Measurements from ENCODE around the gene GRIN2B.

DNA sequence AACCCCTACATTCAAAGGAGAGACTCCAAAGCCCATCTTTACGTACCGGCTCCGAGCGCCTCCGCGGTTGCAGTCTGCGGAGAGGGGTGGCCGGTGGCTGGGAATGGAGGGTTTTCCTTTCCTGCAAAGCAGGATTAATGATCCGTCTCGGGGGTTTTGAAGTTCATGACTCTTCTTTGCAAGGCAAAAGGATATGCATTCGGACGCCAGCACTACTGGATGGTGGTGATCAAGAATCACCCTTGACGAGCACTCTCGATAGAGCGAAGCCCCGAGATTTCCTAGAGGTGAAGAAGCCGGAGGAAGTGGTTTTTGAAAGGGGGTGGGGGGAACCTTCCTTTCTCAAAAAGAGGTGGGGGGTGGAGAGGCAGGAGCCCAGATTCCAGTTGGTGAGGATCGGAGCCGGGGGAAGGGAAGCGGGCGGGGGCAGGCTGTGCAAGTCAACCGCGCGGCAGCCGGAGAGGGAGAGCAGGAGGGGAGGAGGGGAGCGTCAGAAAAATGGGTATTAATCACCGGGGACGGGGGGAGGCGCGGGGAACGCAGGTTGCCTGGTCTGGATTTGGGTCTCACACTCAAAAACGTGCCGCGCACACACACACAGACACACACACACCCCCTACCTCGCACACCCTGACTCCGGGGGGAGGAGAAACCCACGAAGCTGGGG is at the start of gene GRIN2B:
- TF ChIP-seq, protein P1, sequence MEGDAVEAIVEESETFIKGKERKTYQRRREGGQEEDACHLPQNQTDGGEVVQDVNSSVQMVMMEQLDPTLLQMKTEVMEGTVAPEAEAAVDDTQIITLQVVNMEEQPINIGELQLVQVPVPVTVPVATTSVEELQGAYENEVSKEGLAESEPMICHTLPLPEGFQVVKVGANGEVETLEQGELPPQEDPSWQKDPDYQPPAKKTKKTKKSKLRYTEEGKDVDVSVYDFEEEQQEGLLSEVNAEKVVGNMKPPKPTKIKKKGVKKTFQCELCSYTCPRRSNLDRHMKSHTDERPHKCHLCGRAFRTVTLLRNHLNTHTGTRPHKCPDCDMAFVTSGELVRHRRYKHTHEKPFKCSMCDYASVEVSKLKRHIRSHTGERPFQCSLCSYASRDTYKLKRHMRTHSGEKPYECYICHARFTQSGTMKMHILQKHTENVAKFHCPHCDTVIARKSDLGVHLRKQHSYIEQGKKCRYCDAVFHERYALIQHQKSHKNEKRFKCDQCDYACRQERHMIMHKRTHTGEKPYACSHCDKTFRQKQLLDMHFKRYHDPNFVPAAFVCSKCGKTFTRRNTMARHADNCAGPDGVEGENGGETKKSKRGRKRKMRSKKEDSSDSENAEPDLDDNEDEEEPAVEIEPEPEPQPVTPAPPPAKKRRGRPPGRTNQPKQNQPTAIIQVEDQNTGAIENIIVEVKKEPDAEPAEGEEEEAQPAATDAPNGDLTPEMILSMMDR (IDR thresholded peaks at IDR 0.05), result no peak
- TF ChIP-seq, protein P2, sequence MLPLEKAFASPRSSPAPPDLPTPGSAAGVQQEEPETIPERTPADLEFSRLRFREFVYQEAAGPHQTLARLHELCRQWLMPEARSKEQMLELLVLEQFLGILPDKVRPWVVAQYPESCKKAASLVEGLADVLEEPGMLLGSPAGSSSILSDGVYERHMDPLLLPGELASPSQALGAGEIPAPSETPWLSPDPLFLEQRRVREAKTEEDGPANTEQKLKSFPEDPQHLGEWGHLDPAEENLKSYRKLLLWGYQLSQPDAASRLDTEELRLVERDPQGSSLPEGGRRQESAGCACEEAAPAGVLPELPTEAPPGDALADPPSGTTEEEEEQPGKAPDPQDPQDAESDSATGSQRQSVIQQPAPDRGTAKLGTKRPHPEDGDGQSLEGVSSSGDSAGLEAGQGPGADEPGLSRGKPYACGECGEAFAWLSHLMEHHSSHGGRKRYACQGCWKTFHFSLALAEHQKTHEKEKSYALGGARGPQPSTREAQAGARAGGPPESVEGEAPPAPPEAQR (CRISPR knock-in tag; IDR thresholded peaks at IDR 0.05), result no peak
- no peak for TF ChIP-seq ESRRA (CRISPR knock-in tag; IDR thresholded peaks at IDR 0.05; ENCODE audit: borderline replicate concordance)
- TF ChIP-seq GABPB1 (CRISPR knock-in tag; IDR thresholded peaks at IDR 0.05), result no peak
- no peak for TF ChIP-seq NR2C2 (CRISPR knock-in tag; IDR thresholded peaks at IDR 0.05)
- TF ChIP-seq, protein P3, sequence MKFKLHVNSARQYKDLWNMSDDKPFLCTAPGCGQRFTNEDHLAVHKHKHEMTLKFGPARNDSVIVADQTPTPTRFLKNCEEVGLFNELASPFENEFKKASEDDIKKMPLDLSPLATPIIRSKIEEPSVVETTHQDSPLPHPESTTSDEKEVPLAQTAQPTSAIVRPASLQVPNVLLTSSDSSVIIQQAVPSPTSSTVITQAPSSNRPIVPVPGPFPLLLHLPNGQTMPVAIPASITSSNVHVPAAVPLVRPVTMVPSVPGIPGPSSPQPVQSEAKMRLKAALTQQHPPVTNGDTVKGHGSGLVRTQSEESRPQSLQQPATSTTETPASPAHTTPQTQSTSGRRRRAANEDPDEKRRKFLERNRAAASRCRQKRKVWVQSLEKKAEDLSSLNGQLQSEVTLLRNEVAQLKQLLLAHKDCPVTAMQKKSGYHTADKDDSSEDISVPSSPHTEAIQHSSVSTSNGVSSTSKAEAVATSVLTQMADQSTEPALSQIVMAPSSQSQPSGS (CRISPR knock-in tag; IDR thresholded peaks at IDR 0.05; ENCODE audit: borderline replicate concordance, low read depth), result no peak
- TF ChIP-seq, protein P4, sequence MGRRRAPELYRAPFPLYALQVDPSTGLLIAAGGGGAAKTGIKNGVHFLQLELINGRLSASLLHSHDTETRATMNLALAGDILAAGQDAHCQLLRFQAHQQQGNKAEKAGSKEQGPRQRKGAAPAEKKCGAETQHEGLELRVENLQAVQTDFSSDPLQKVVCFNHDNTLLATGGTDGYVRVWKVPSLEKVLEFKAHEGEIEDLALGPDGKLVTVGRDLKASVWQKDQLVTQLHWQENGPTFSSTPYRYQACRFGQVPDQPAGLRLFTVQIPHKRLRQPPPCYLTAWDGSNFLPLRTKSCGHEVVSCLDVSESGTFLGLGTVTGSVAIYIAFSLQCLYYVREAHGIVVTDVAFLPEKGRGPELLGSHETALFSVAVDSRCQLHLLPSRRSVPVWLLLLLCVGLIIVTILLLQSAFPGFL (CRISPR knock-in tag; IDR thresholded peaks at IDR 0.05; ENCODE audit: borderline replicate concordance), result no peak
- TF ChIP-seq, protein P5, sequence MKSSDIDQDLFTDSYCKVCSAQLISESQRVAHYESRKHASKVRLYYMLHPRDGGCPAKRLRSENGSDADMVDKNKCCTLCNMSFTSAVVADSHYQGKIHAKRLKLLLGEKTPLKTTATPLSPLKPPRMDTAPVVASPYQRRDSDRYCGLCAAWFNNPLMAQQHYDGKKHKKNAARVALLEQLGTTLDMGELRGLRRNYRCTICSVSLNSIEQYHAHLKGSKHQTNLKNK (CRISPR knock-in tag; IDR thresholded peaks at IDR 0.05), result no peak
- TF ChIP-seq, protein P6, sequence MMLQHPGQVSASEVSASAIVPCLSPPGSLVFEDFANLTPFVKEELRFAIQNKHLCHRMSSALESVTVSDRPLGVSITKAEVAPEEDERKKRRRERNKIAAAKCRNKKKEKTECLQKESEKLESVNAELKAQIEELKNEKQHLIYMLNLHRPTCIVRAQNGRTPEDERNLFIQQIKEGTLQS (CRISPR knock-in tag; conservative IDR thresholded peaks at IDR 0.05), result no peak
- no peak for TF ChIP-seq PRRX2 (CRISPR knock-in tag; IDR thresholded peaks at IDR 0.05)
- TF ChIP-seq, protein P7, sequence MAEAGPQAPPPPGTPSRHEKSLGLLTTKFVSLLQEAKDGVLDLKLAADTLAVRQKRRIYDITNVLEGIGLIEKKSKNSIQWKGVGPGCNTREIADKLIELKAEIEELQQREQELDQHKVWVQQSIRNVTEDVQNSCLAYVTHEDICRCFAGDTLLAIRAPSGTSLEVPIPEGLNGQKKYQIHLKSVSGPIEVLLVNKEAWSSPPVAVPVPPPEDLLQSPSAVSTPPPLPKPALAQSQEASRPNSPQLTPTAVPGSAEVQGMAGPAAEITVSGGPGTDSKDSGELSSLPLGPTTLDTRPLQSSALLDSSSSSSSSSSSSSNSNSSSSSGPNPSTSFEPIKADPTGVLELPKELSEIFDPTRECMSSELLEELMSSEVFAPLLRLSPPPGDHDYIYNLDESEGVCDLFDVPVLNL (CRISPR knock-in tag; IDR thresholded peaks at IDR 0.05; ENCODE audit: borderline replicate concordance, low read depth), result no peak
- no peak for TF ChIP-seq EMX1 (CRISPR knock-in tag; IDR thresholded peaks at IDR 0.05)

All from WTC11 (cell line).